MM.1S (cell line): ENCODE measurements around the gene HNRNPLL.

ENCODE experiments used
- CTCF ChIP-seq: fragments of 300-600 bp; sonication (generic); IDR thresholded peaks from 2 replicates; pipeline ENCODE4 v1.5.1; 2016; ENCODE audit warnings: antibody characterized with exemption, low read length, mixed read lengths
- EZH2 ChIP-seq: fragments of 300-600 bp; sonication (generic); optimal IDR thresholded peaks from 2 replicates; pipeline ENCODE3; 2017; ENCODE audit warnings: low read depth, mild to moderate bottlenecking, antibody characterized with exemption, low read length, mixed read lengths

GRCh38 chr2:38529208-38529607, 73.5 kb downstream of the HNRNPLL start:
- TF ChIP-seq EZH2, result no peak
- TF ChIP-seq CTCF, result no peak
